Esophagus squamous epithelium (tissue), 4 donors: ENCODE results near the gene ZNF366.

ENCODE experiments used
- CTCF ChIP-seq, 6 experiments: fragments of 450-650 bp in 4 of 6; fragments of 200-600 bp in 2 of 6; sonication (generic) in 2 of 6; IDR thresholded peaks; one replicate each; pipeline ENCODE4 v1.5.1; 2016 to 2019; ENCODE audit warnings: antibody characterized with exemption in 6 of 6, mild to moderate bottlenecking in 4 of 6, moderate library complexity in 4 of 6
- POLR2A ChIP-seq, 4 donors: fragments of 450-650 bp; IDR thresholded peaks; one replicate each; pipeline ENCODE4 v1.6.1; 2017; ENCODE audit warnings: antibody characterized with exemption in 4 of 4, mild to moderate bottlenecking in 4 of 4, moderate library complexity in 3 of 4

GRCh38 chr5:72482046-72482445 is 25.2 kb downstream of the ZNF366 start:
- TF ChIP-seq CTCF (IDR thresholded peaks at IDR 0.05) (no peak), POLR2A (IDR thresholded peaks at IDR 0.05) (no peak)
